NCI-H146 treated with DMSO at 0.1 percent for 48 hours (cell line): ENCODE measurements around the gene RAB11FIP4.

Source experiments
- DNase-seq: peaks from one replicate; lab custom pipeline; 2025; ENCODE audit not compliant: unreplicated experiment; lab: John Stamatoyannopoulos, UW

Gene RAB11FIP4

DNA sequence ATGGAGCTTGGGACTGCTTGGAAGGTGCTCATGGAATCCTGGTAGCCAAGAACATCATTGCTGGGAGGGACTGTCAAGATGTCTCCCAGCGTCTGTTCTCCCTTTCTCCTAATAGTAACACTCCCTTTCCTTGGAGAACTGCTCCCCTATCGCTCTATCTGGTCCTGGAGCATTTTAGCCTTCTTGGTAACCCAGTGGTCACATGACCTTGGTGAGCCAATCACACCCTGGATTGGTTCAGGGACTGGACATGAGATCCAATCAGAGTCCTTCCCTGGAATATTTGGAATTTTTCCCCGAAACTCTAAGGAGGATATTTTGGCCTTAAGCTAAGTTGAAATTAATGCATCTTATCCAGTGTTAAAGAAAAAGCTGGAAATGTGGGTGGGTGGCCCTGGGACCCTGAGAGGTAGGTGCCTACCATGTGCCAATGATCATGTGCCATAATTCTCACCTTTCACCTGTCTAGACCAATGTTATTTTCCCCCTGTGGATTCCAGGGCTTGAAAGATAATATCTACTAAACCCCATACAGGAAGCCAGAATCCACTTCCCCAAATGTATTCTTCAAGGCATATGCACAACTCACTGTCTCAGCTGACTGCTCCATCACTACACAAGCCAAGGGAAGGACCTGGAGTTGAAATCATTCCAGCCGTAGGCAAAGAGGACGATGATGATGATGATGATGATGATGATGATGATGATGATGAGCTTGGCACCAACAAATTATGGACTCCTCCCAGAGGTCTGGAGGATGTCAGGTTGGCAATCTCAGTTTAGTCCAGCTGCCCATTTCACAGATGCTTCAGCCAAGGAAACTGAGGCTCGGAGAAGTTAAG lies 193.2 kb downstream of the RAB11FIP4 start:
- DNase-seq, result no peak

GRCh38 chr17:31585280-31585630 lies 193.8 kb downstream of the RAB11FIP4 start:
- no peak for DNase-seq

DNA sequence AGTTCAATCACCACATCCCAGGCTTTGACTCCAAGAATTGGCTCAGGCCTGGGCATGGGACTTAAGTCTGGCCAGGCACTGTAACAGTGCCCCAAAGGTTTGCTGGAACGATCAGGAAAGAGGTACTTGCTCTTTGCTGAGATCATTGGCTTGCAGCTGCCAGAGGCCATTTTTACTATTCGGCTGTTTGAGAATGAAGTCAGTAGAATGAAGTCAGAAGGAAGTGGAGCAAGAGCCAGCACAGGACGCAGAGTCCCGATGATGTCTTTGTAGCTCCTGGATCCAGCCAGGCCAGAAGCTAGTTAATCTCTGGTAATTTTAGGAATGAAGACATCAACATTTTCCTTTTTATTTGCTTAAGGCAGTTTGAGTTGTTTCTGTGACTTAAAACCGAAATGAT lies 195.5 kb downstream of the RAB11FIP4 start:
- no peak for DNase-seq

- no peak for DNase-seq
Measured at GRCh38 chr17:31587462-31587861, 196.0 kb downstream of the RAB11FIP4 start.
